Activated CD4-positive, alpha-beta T cell treated with anti-CD3 and anti-CD28 coated beads, Interleukin-10, Interleukin-2, amounts not matched to agents 100 ng/mL and 50 ng/mL, durations not matched to agents 16 hours and 8 hours (primary cell): ENCODE data around the gene DCLRE1C.
"Not testable (repeated sequence)": the region's sequence is repeated elsewhere in the genome, so short reads cannot be mapped to it uniquely, and the experiment has no call there.

Experiments
- DNase-seq: peaks from one replicate; pipeline ENCODE4 v3.0.0-alpha.2; 2020

The DCLRE1C gene

GRCh38 chr10:14954001-14954770 is at the start of gene DCLRE1C:
TSS of gene DCLRE1C (minus strand) at chr10:14954096. CDS start at chr10:14954010, 86 bp downstream.
- DNase-seq: peak; percentile 95

GRCh38 chr10:14995964-14996565 is 42.2 kb upstream of the DCLRE1C start:
- DNase-seq: no peak

GRCh38 chr10:14993500-14994455 is 39.9 kb upstream of the DCLRE1C start:
- DNase-seq: not testable (repeated sequence)

GRCh38 chr10:14992336-14992735 is 38.4 kb upstream of the DCLRE1C start:
- DNase-seq: not testable (repeated sequence)

- peak; percentile 68 for DNase-seq
These were observed 37.3 kb upstream of the DCLRE1C start for GRCh38 chr10:14991035-14991749.

GRCh38 chr10:14989552-14989951 is 35.7 kb upstream of the DCLRE1C start:
- not testable (repeated sequence) for DNase-seq

GRCh38 chr10:14982744-14983143 is 28.8 kb upstream of the DCLRE1C start:
- DNase-seq: no peak

- no peak for DNase-seq
These were observed 21.9 kb upstream of the DCLRE1C start for GRCh38 chr10:14975672-14976273.

GRCh38 chr10:14974153-14974998 is 20.5 kb upstream of the DCLRE1C start:
- not testable (repeated sequence) for DNase-seq

GRCh38 chr10:14971867-14972448 is 18.1 kb upstream of the DCLRE1C start:
- DNase-seq: peak; percentile 58

- DNase-seq: no peak
These were observed 14.0 kb upstream of the DCLRE1C start for GRCh38 chr10:14967897-14968296.

- DNase-seq: peak; percentile 93
These were observed 5.5 kb upstream of the DCLRE1C start, which contains the start of gene MEIG1 for GRCh38 chr10:14959221-14960057. TSS of gene MEIG1 (plus strand) at chr10:14959388. CDS start at chr10:14966469, 7,081 bp downstream.

- DNase-seq: no peak
These were observed 5.0 kb upstream of the DCLRE1C start for GRCh38 chr10:14958872-14959220.

GRCh38 chr10:14954934-14955333 is 1.0 kb upstream of the DCLRE1C start:
- DNase-seq: no peak

GRCh38 chr10:14953424-14954000 is 384 bp downstream of the DCLRE1C start:
- peak; percentile 49 for DNase-seq

- no peak for DNase-seq
These were observed 959 bp downstream of the DCLRE1C start for GRCh38 chr10:14952851-14953423.

- no peak for DNase-seq
These were observed 4.6 kb downstream of the DCLRE1C start for GRCh38 chr10:14949291-14949690.

GRCh38 chr10:14947268-14947667 is 6.6 kb downstream of the DCLRE1C start:
- DNase-seq: no peak

GRCh38 chr10:14945108-14945507 is 8.8 kb downstream of the DCLRE1C start:
- no peak for DNase-seq
